ENCODE results near the gene RUNX2.
A peak's percentile ranks its signal among the peaks of the same experiment; 100 is the strongest.

Gene RUNX2

GRCh38 chr6:45436544-45437438 is 108.7 kb downstream of the RUNX2 start:
- peak in 1 of 2 donors; percentile 36 for DNase-seq

- no peak for DNase-seq
Measured at GRCh38 chr6:45437439-45437815, 109.3 kb downstream of the RUNX2 start.

GRCh38 chr6:45438151-45438550 is 110.0 kb downstream of the RUNX2 start:
- no peak for DNase-seq

- DNase-seq: no peak
Measured at GRCh38 chr6:45438849-45439406, 110.8 kb downstream of the RUNX2 start.

- no peak for DNase-seq
Measured at GRCh38 chr6:45439459-45439858, 111.3 kb downstream of the RUNX2 start.

GRCh38 chr6:45439861-45440388 is 111.8 kb downstream of the RUNX2 start:
- DNase-seq: no peak

- peak in 1 of 2 donors; percentile 28 for DNase-seq
Measured at GRCh38 chr6:45441851-45442453, 113.8 kb downstream of the RUNX2 start.

- DNase-seq: no peak
Measured at GRCh38 chr6:45442716-45443115, 114.6 kb downstream of the RUNX2 start.

GRCh38 chr6:45445364-45445748 is 117.2 kb downstream of the RUNX2 start:
- DNase-seq: no peak

GRCh38 chr6:45445749-45446549 is 117.8 kb downstream of the RUNX2 start:
- DNase-seq: peak in 1 of 2 donors; percentile 52

- DNase-seq: no peak
Measured at GRCh38 chr6:45447005-45447404, 118.9 kb downstream of the RUNX2 start.

- DNase-seq: no peak
Measured at GRCh38 chr6:45447716-45448115, 119.6 kb downstream of the RUNX2 start.

GRCh38 chr6:45448417-45449389 is 120.6 kb downstream of the RUNX2 start:
- no peak for DNase-seq

GRCh38 chr6:45450132-45450531 is 122.0 kb downstream of the RUNX2 start:
- DNase-seq: no peak

GRCh38 chr6:45450831-45451230 is 122.7 kb downstream of the RUNX2 start:
- DNase-seq: peak in 1 of 2 donors; percentile 44

- no peak for DNase-seq
Measured at GRCh38 chr6:45454008-45454911, 126.1 kb downstream of the RUNX2 start.

- DNase-seq: no peak
Measured at GRCh38 chr6:45455408-45455807, 127.3 kb downstream of the RUNX2 start.

- no peak for DNase-seq
Measured at GRCh38 chr6:45457141-45457540, 129.0 kb downstream of the RUNX2 start.

- no peak for DNase-seq
Measured at GRCh38 chr6:45458672-45459071, 130.5 kb downstream of the RUNX2 start.

GRCh38 chr6:45460166-45460565 is 132.0 kb downstream of the RUNX2 start:
- no peak for DNase-seq

- DNase-seq: no peak
Measured at GRCh38 chr6:45461486-45461885, 133.4 kb downstream of the RUNX2 start.

All from CD4-positive, alpha-beta T cell treated with Interleukin-1 beta for 1 hour (primary cell).